Measurements from ENCODE around the gene PRKCZ. TPM values are rescaled to one million over a fixed set of nuclear protein-coding genes. Genes with fewer than 3 reads are reported as not detected.

Gene PRKCZ
- total and polyA plus RNA-seq, 12 donors = 8.4 to 18.4 (median 14.5) TPM

DNA sequence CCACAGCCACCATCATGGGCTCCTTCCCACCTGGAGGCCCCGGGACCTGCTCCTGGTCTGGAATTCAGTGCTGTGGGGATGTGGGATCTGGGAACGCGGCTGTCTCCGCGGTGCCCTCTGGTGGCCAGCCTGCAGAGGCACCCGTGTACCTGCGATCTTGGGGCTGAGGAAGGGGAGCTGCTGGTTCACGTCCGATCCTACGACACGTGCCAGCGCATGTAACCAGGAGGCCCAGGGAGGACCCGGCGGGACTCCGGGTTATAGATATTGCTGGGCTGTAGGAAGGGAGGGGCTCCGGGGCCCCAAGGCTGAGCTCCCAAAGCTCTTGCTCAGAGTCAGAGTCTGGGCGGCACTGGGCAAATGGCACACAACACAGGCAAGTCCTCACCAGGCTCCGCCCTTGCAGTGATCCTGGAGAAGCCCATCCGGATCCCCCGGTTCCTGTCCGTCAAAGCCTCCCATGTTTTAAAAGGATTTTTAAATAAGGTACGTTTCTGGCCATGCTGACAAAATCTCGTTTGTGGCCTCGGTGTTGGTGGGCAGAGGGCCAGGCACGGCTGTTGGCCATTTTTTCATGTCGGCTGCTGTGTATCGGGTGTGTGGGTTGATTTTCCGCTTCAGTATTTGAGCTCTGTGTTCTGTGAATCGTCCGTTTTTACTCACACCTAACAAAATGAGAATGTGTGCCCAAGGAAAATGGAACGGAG is 124.3 kb downstream of the PRKCZ start:
- H3K27me3 ChIP-seq = no peaks in the 10 kb centered on the region
- intact Hi-C loops (cut with DNase I) = loop anchor here in 5 of 10 donors (1.0 to 5.0 kb wide), 4 partner anchors 42 to 82 kb away; no protein-coding TSS in a partner anchor
- ATAC-seq (peak; percentile 68 to 87 (median 76)), DNase-seq (peak in 1 of 2 donors; percentile 65)
- peak overlapping the region in 2 of 10 donors; percentile 26 to 36 for H3K27ac ChIP-seq
- peak overlapping the region in 9 of 10 donors; percentile 25 to 57 (median 44) for H3K4me3 ChIP-seq
- H3K9me3 ChIP-seq = no peaks in the 10 kb centered on the region
- H3K4me1 ChIP-seq = peaks cover 0 to 14% (median 5%) of the 10 kb centered on the region in 9 donors
- TF ChIP-seq, protein P1, sequence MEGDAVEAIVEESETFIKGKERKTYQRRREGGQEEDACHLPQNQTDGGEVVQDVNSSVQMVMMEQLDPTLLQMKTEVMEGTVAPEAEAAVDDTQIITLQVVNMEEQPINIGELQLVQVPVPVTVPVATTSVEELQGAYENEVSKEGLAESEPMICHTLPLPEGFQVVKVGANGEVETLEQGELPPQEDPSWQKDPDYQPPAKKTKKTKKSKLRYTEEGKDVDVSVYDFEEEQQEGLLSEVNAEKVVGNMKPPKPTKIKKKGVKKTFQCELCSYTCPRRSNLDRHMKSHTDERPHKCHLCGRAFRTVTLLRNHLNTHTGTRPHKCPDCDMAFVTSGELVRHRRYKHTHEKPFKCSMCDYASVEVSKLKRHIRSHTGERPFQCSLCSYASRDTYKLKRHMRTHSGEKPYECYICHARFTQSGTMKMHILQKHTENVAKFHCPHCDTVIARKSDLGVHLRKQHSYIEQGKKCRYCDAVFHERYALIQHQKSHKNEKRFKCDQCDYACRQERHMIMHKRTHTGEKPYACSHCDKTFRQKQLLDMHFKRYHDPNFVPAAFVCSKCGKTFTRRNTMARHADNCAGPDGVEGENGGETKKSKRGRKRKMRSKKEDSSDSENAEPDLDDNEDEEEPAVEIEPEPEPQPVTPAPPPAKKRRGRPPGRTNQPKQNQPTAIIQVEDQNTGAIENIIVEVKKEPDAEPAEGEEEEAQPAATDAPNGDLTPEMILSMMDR (IDR thresholded peaks at IDR 0.05) = peak; percentile 67 to 95 (median 91)
- H3K36me3 ChIP-seq = peaks cover 0 to 5% (median 0%) of the 10 kb centered on the region in 9 donors
- 19 to 26% methylated on average over 31 of the region's 31 CpGs for WGBS, 2 donors

DNA sequence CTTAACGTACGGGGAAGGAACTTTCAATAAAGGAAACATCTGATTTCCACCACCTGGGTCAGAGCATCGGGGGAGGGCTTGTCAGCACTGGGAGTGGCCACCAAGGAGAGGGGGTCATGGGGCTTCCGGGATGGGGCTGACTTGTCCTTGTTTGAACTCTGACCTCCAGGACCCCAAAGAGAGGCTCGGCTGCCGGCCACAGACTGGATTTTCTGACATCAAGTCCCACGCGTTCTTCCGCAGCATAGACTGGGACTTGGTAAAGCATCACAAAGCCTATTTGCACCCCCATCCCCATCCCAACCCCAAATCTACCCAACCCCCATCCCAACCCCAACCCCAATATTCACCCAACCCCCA is 124.8 kb downstream of the PRKCZ start:
- TF ChIP-seq, protein P1 (IDR thresholded peaks at IDR 0.05) = no peak
- no peak for DNase-seq
- 73 to 81% methylated on average over 9 of the region's 9 CpGs for WGBS, 2 donors
- Histone ChIP-seq H3K4me1 (peaks cover 0 to 14% (median 5%) of the 10 kb centered on the region in 9 donors), H3K4me3 (peak overlapping the region in 7 of 10 donors; percentile 28 to 57 (median 44)), H3K36me3 (peaks cover 0 to 5% (median 0%) of the 10 kb centered on the region in 9 donors), H3K9me3 (no peaks in the 10 kb centered on the region), H3K27me3 (no peaks in the 10 kb centered on the region), H3K27ac (peak overlapping the region in 1 of 10 donors; percentile 36)
- no peak for ATAC-seq
- intact Hi-C loops (cut with DNase I) = loop anchor here in 2 of 10 donors (2.0 to 5.0 kb wide), 2 partner anchors 42 to 83 kb away; no protein-coding TSS in a partner anchor

DNA sequence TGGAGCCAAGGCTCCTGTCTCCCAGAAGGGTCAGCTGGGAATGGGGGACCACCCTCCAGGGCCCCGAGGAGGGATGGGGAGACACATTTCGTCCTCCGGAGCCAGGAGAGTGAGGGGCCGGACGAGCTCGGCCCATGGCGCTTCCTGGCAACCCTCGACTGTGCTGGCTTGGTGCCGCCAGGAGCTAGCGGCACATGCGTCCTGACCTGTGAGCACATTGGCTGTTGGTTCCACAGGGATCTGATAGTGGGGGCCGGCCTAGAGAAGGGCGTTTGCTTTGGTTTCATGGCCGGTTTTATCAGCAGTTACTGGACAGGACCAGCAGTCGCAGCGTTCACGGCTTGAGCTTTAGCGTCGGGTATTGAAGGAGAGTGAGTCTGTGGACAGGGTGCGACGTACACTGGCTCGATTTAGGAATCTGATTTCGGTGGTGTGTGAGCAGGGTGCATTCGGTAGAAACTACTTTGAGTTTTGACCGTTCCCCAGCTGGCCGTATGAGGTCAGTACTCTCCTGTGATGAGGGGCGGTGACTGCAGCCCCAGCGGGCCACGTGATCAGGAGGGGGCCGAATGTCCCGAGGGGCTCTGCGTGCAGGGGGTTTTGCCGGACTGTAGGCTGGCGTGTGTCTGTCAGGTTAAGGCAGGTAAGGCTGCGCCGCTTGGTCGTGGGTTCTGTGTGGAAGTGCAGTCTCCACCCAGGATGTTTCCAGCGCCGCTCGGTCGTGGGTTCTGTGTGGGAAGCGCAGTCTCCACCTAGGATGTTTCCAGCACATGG is 125.7 kb downstream of the PRKCZ start:
- 88% methylated on average over 42 of the region's 42 CpGs for WGBS, 2 donors

More for the DNA sequence above, 125.7 kb downstream of the PRKCZ start:
- TF ChIP-seq, protein P1 (IDR thresholded peaks at IDR 0.05) = no peak
- DNase-seq (no peak), ATAC-seq (no peak)
- intact Hi-C loops (cut with DNase I) = loop anchor here in 2 of 10 donors (2.0 to 5.0 kb wide), 2 partner anchors 43 to 84 kb away; no protein-coding TSS in a partner anchor
- Histone ChIP-seq H3K9me3 (no peaks in the 10 kb centered on the region), H3K36me3 (peaks cover 0 to 5% (median 0%) of the 10 kb centered on the region in 9 donors), H3K4me1 (peaks cover 0 to 14% (median 5%) of the 10 kb centered on the region in 9 donors), H3K4me3 (no peak overlapping the region), H3K27ac (no peak overlapping the region), H3K27me3 (no peaks in the 10 kb centered on the region)
